ENCODE data around the gene POLD2.

POLD2 gene

GRCh38 chr7:44114586-44115310 is 8.6 kb downstream of the POLD2 start:
- no peak for DNase-seq (ENCODE audit: low read depth)

GRCh38 chr7:44113764-44114354 is 9.5 kb downstream of the POLD2 start:
- DNase-seq (ENCODE audit: low read depth), result no peak

GRCh38 chr7:44112997-44113763 is 10.2 kb downstream of the POLD2 start:
- DNase-seq (ENCODE audit: low read depth), result no peak

- no peak for DNase-seq (ENCODE audit: low read depth)
These were observed 10.9 kb downstream of the POLD2 start for GRCh38 chr7:44112231-44112996.

GRCh38 chr7:44111761-44112160 is 11.6 kb downstream of the POLD2 start:
- DNase-seq (ENCODE audit: low read depth), result no peak

GRCh38 chr7:44110719-44111635 is 12.4 kb downstream of the POLD2 start:
- DNase-seq (ENCODE audit: low read depth), result no peak

GRCh38 chr7:44109991-44110390 is 13.4 kb downstream of the POLD2 start:
- DNase-seq (ENCODE audit: low read depth), result no peak

- DNase-seq (ENCODE audit: low read depth), result no peak
These were observed 14.3 kb downstream of the POLD2 start for GRCh38 chr7:44108768-44109750.

- DNase-seq (ENCODE audit: low read depth), result no peak
These were observed 15.2 kb downstream of the POLD2 start for GRCh38 chr7:44107961-44108767.

GRCh38 chr7:44107116-44107960 is 16.0 kb downstream of the POLD2 start:
- DNase-seq (ENCODE audit: low read depth), result no peak

- no peak for DNase-seq (ENCODE audit: low read depth)
These were observed 16.9 kb downstream of the POLD2 start for GRCh38 chr7:44106311-44107065.

- no peak for DNase-seq (ENCODE audit: low read depth)
These were observed 17.5 kb downstream of the POLD2 start for GRCh38 chr7:44105832-44106231.

GRCh38 chr7:44104860-44105771 is 18.2 kb downstream of the POLD2 start:
- DNase-seq (ENCODE audit: low read depth), result no peak

- no peak for DNase-seq (ENCODE audit: low read depth)
These were observed 19.2 kb downstream of the POLD2 start, which contains the start of gene AEBP1 for GRCh38 chr7:44103923-44104859. TSS of gene AEBP1 (plus strand) at chr7:44104345. CDS start at chr7:44104666, 321 bp downstream.

GRCh38 chr7:44103566-44103922 is 19.8 kb downstream of the POLD2 start:
- DNase-seq (ENCODE audit: low read depth), result no peak
